Cardiac fibroblast (primary cell): ENCODE data around the gene NEK11.

Source experiments
- DNase-seq, 2 donors: peaks; one replicate each; pipeline versions ENCODE4 v3.0.0 to v3.0.0-alpha.2; 2010; ENCODE audit warnings: low read depth in 2 of 2
- H3K4me3 ChIP-seq, 2 donors: replicated peaks in 1 of 2; 1 replicate in 1 of 2; 2 replicates in 1 of 2; pipeline ENCODE4 v1.5.1; 2011; ENCODE audit warnings: low read depth in 2 of 2, low read length in 2 of 2, mild to moderate bottlenecking in 2 of 2, moderate library complexity in 1 of 2
- TF ChIP-seq, protein P1 (sequence below): IDR thresholded peaks from one replicate; pipeline ENCODE4 v1.5.1; 2011; ENCODE audit warnings: low read depth, mild to moderate bottlenecking, low read length, inconsistent platforms

NEK11 gene

DNA sequence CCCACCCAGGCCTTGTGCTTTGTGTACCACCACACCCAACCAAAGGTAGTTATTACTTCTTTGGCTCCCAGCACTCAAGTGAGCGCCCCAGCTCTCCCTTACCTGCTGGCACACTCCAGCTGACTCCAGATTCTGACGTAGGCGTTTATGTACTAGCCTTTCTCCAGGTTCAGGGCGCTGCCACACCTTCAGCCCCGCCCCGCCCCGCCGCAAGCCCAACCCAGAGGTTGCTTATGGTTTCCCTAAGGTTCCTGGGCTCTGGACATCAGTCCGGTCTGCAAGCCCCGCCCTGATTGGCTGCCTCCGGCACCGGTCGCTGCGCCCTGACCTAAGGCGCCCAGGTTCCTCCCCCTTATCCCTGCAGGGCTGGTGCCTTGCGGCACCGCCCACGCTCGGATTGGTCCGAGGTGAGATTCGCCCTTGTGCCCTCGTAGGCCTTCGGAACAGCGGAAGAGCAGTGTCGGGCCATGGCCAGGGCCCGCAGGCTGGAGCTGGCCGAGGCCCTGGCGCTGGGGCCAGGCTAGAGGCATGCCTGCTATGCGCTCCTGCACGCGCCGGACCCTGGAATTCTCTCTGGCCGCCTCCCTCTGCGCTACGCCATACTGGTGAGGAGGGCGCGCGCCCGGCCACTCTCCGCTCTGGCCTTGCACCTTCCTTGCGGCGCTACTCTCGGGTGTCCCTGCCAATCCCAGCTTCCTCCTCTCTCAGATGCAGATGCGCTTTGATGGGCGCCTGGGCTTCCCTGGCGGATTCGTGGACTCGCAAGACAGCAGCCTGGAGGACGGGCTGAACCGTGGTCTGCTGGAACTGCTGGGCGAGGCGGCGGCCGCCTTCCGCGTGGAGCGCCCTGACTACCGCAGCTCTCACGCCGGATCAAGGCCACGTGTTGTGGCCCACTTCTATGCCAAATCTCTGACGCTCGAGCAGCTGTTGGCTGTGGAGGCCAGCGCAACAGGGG, 335.1 kb downstream of the NEK11 start:
- H3K4me3 ChIP-seq = peak overlapping the region; percentile 40 to 42
- DNase-seq = peak; percentile 33 to 64
- TF ChIP-seq, protein P1, sequence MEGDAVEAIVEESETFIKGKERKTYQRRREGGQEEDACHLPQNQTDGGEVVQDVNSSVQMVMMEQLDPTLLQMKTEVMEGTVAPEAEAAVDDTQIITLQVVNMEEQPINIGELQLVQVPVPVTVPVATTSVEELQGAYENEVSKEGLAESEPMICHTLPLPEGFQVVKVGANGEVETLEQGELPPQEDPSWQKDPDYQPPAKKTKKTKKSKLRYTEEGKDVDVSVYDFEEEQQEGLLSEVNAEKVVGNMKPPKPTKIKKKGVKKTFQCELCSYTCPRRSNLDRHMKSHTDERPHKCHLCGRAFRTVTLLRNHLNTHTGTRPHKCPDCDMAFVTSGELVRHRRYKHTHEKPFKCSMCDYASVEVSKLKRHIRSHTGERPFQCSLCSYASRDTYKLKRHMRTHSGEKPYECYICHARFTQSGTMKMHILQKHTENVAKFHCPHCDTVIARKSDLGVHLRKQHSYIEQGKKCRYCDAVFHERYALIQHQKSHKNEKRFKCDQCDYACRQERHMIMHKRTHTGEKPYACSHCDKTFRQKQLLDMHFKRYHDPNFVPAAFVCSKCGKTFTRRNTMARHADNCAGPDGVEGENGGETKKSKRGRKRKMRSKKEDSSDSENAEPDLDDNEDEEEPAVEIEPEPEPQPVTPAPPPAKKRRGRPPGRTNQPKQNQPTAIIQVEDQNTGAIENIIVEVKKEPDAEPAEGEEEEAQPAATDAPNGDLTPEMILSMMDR = no peak

DNA sequence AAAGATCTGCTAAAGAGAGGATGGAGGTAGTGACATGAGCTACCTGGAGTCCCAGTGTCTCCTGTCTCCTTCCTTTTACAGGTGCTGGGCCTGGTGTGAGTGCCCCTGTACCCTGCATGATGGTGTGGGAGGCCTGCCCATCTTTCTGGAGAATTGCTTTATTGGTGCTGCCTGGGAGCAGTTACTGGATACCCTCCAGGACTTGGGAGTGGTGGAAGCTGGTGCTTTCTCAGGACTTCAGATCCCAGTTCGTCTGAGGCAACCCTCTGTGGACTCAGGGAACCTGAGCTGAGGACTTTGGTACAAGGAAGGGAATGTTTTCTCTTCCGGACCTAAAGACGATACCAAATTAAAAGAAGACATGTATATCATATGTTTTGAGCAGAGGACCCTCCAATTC, 336.6 kb downstream of the NEK11 start:
- no peak for DNase-seq
- no peak overlapping the region for H3K4me3 ChIP-seq
- TF ChIP-seq, protein P1 = no peak

DNA sequence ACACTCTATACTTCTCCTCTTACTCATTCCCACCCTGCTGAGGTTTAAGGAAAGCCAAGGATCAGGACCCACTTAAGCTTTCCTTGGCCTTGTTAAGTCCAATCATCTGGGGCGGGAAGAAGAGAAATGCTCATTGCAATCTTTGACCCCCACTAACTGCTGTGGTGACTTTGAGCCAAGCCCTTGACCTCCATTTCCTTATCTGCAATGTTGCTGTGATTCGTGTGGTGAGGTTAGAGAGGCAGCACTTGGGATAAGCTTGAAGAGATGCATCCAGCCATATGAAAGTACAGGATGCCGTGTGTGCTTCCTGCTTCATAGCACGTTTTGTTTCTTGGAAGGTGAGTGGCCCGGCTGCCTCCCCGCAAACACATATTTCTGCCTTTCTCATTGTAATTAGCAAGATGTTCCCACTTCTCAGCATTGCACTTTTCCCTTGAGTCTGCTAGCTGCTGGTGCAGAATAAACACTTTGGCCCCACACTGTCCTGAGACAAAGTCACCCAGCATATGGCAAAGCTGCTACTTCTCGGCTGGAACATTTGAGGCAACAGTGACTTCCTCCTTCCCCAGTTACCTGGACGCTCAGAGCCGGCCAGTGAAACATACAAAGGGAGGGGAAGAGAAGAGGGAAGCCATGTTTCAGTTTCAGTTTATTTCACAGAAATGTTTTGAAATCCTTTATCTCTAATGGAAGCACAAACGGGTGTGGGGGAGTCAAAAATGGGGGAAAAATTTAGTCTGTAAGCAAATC, 344.4 kb downstream of the NEK11 start:
- DNase-seq = no peak
- TF ChIP-seq, protein P1 = no peak
- no peak overlapping the region for H3K4me3 ChIP-seq

DNA sequence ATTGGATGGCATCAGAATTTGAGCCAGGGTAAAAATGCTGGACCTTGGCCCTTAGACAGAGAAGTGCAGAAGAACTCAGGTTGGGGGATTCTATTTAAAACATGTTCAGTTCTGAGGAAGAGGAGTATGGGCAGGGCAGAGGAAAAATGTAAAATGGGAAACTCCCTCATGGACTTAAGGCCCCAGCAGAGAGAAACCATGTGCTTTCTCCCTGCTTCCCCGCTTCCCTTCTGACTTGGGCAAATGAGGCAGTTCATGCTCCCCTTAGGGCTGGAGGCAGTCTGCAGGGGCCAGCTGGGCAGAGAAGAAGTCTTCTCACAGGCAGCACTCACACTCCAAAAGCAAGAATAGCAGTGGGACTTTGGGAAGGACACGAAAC, 345.0 kb downstream of the NEK11 start:
- no peak overlapping the region for H3K4me3 ChIP-seq
- no peak for DNase-seq
- TF ChIP-seq, protein P1 = no peak

DNA sequence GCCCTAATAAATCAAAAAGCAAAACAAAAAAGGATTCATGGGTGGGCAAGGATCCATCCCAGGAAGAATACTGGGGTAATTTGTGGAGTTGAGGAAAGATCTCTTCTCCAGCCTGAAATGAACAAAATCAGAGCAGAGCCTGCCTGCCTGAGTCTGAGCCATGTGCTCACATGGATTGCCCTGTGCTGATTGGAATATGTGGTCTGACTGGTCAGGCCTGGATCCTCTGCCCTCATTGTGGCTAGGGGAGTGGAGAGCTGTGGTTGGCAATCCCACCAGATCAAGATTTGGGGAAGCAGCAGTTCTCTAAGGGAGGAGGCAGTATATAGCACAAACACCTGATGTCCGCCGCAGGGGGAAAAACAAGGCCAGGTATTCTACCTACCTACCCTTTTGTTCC, 348.1 kb downstream of the NEK11 start:
- H3K4me3 ChIP-seq = no peak overlapping the region
- TF ChIP-seq, protein P1 = no peak
- no peak for DNase-seq

DNA sequence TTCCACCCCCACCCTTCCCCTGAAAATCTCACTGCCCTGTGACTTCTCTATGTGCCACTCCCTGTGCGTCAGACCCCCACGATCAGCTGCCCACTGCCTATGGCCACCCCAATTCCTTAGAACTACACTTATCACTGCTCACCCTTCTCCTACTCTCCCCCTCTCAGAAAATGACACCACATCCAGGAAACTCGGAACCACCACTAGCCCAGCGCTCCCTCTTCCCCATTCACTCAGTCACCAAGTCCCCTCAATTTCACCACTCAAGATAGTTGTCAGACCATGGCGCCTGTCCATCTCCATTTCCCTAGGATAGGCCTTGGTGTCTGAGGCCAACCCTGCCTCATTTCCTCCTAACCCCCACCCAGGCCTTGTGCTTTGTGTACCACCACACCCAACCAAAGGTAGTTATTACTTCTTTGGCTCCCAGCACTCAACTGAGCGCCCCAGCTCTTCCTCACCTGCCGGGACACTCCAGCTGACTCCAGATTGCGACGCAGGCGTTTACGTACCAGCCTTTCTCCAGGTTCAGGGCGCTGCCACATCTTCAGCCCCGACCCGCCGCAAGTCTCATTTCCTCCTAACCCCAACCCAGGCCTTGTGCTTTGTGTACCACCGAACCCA, 354.3 kb downstream of the NEK11 start:
- peak in 1 of 2 donors; percentile 15 for DNase-seq
- H3K4me3 ChIP-seq = peak overlapping the region; percentile 85 to 96
